ENCODE results near the gene ERGIC3.

ERGIC3 gene

DNA sequence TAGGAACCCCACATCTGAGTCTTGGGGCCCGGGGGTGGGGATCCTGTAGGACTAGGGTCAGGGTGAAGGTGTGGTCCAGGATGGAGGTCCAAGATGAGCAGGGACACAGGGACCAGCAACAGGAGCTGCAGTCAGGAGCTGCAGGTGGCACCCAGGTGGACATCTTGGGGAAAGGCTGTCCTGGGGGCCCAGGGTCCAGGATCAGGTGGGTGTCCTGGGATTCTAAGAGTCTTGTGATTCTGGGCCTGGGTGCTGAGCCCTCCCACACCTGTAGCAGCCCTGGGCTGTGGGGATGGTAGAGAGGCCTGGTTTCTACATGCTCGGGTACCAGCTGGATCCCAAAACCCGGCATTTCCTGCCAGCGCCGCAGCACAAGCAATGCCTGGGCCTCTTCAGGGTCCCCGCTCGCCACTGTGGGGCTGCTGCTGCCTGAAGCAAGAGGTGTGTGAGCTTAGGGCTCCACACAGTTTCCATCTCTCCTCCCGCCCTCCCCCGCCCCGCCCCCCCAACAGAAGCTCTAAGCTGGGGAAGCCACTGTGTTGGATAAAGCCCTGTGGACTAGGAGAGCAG lies 20.7 kb downstream of the ERGIC3 start:
- no peak for DNase-seq

GRCh38 chr20:35563834-35564233 lies 22.0 kb downstream of the ERGIC3 start:
- DNase-seq, result no peak

DNA sequence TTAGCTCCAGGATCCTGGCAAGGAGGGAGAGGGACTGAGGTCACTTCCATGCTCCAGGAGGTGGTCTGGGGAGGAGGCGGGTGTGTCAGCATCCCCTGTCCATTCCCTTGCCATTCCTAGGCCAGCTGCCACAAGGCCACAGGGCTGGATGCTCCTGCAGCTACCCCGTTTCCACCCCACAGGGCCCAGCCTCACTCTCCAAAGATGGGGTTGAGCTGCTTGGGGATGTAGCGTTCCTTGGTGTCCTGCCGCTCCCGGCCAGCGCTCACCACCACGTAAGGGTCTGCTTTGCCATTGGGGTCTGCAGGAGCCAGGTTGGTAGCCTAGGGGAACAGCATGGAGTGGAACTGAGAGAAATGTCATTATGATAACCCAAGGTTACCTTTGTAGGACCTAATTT lies 23.0 kb downstream of the ERGIC3 start:
- no peak for DNase-seq

DNA sequence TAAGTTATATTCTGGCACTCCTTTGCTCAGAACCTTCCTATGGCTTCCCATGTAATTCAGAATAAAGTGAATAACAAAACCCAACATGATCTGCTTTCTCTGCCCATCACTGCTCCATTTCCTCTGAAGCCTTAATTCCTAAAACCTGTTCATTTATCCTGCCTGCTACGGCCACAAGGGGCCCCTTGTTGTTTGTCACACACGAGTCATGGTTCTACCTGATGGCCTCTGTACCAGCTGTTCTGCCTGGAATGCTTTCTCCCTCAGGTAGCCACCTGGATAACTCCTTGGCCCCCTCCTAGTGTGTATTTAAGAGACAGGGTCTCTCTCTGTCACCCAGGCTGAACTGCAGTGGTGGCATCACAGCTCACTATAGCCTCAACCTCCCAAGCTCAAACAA lies 26.8 kb downstream of the ERGIC3 start:
- peak; percentile 62 for DNase-seq

DNA sequence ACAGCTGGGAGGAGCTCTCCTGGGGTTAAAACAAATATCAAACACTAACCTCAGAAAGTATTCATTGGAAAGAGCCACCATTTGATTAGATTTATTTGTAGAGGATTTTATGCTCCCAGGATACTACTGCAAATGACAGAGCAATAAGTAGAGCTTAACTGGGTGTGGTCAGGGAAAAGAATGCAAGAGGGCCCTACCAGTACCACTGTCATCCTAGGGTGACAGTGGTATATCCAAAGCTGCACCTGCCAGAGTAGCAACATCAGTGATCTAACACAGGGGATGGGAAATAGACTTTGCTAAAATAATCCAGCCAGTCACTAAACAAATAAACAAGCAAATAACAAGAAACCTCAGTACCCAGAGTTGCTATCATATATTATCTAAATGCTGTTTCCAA lies 29.7 kb downstream of the ERGIC3 start:
- DNase-seq, result no peak

DNA sequence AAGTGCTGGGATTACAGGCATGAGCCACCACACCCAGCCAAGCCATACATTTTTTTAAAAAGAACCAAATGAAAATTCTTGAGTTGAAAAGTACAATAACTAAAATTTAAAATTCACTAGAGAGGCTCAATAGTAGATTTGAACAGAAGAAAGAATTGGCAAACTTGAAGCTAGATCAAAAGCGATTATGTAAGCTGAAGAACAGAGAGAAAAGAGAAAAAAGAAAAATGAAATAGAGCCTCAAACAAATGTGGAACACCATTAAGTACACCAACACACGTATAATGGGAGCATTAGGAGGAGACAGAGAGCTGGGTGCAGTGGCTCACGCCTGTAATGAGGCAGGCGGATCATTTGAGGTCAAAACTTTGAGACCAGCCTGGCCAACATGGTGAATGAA lies 31.0 kb downstream of the ERGIC3 start:
- DNase-seq, result no peak

GRCh38 chr20:35575958-35576357 lies 34.1 kb downstream of the ERGIC3 start:
- DNase-seq, result no peak

DNA sequence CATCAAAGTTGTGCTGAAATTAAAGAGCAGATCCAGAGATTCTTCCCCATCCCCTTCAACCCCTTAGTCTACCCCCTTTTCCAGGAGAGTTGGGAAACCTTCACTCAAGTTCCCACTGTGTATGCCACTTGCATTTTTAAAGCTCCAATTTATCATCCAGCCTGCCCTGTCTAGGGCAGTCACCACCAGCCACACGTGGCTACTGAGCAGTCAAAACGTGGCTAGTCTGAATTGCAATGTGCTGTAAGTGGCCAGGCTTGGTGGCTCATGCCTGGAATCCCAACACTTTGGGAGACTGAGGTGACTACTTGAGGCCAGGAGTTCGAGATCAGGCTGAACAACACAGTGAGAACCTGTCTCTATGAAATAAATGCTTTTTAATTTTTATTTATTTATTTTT lies 34.9 kb downstream of the ERGIC3 start:
- DNase-seq, result no peak

DNA sequence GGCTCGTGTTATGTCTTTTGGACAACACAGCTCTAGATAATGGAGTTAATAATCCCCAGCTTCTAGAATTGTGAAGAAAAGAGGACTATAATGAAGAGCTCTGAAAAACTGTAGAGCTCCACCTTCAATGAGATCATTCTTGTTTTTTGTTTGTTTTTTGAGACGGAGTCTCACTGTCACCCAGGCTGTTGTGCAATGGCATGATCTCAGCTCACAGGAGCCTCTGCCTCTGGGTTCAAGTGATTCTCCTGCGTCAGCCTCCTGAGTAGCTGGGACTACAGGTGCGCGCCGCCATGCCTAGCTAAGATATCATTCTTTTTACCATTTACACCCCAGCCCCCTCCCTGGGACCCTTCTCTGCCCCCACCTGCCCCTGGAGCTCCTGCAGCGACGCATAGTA lies 36.6 kb downstream of the ERGIC3 start:
- DNase-seq, result no peak

DNA sequence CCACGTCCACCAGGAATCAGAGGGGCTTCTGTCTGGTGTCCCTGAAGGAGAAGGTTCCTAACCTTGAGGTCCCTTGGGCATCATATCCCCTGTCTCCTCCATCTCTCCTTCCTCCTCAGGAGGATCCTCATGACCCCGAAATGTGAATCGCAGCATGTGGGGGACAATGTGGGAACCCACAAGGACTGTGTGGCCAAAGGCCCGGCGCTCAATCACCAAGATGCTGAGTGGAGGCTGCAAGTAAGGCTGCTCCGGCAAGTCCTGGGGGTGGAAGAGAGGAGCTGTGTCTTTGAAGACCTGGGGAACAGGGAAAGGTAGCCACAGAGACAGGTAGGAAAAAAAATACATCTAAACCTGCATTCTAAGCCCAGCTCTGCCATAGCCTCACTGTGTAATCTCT lies 37.3 kb downstream of the ERGIC3 start:
- no peak for DNase-seq

DNA sequence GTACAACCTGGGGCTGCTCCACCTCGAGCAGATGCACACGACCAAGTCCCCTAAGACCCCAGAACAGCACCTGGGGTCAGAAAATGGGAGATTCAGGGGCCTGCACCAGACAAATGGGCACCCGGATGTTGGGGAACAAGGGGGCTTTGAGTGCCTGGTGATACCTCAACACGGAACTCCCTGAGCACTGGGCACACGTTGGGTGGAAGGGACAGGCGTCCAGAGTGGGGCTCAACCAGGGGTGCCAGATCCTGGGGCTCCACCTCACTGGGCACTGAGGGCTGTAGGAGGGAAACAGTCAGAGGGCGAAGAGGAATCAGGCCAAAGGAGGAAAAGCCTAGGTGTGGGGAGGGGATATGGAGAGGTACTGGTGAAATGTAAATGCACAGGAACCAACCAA lies 40.3 kb downstream of the ERGIC3 start:
- DNase-seq, result no peak

DNA sequence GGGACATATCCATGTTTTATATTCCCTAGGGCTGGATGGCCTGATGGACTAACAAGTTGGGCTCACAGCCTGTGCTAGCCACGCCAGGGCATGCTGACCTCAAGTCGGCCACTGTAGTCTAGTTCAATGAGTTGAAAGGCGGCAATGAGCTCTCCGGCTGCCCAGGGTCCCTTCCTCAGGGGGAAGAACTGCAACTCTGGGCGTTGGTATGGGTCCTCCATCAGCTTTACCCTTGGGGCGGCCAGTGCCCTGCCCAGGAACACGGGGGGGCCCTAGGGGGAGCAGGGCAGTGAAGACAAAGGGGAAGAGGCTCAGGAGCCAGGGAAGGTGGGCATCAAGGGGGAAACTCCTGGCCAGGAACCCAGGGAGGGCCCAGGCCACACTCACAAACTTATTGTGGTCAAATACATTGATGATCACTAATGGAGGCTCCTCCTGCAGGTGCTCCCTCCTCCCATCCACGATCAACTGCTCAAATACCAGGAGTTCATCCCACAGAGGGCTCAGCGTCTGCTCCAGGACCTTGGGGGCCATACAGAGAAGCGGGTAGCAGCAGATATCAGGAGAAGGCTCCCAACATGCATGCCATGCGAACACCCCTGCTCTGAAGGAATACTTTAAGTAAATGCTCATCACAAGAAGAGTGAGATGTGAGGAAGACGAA lies 41.0 kb downstream of the ERGIC3 start:
- no peak for DNase-seq

GRCh38 chr20:35583636-35584560 lies 42.0 kb downstream of the ERGIC3 start:
- DNase-seq, result no peak

DNA sequence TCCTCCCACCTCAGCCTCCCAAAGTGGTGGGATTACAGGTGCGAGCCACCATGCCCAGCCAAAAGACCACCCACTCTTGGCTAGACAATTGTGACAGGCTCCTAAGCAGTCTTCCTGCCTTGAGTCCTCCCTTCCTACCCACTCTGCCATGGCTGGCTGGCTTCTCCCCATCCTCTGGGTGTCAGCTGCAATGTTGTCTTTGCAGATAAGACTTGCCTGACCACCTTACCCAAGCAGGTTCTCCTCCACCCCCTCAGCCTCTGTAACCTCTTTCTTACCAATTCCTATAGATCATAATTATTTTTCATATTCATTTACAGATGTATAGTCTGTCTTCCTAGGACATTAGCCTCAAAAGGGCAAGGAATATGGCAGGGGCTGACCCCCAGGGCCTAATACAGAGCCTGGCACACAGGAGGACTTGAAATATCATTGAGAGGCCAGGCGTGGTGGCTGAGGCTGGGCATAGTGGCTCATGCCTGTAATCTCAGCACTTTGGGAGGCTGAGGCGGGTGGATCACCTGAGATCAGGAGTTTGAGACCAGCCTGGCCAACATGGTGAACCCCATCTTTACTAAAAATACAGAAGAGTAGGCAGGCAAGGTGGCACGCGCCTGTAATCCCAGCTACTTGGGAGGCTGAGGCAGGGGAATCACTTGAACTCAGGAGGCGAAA lies 45.0 kb downstream of the ERGIC3 start:
- DNase-seq, result no peak

DNA sequence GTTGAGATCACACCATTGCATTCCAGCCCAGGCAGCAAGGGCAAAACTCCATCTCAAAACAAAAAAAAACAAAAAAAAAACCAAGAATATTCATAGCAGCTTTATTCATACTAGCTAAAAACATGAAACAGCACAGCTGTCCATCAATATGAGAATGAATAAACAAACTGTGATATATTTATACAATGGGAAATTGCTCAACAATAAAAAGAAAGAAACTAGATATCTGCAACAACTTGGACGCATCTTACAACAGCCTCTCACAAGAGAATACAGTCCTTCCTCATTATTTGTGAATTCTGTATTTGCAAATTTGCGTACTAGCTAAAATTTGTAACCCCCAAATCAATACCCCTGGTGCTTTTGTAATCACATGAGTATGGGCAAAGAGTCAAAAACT lies 45.6 kb downstream of the ERGIC3 start:
- DNase-seq, result no peak

DNA sequence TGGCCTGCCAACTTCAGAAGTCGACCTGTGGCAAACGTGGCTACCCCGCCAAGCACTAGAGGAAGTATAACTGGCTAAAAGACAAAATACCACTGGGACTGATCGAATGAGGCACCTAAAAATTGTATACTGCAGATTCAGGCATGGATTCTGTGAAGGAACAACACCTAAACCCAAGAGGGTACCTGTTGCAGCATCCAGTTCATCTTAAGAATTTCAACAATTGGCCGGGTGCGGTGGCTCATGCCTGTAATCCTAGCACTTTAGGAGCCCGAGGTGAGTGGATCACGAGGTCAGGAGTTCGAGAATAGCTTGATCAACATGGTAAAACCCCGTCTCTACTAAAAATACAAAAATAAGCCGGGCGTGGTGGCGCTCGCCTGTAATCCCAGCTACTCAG lies 46.5 kb downstream of the ERGIC3 start:
- no peak for DNase-seq

DNA sequence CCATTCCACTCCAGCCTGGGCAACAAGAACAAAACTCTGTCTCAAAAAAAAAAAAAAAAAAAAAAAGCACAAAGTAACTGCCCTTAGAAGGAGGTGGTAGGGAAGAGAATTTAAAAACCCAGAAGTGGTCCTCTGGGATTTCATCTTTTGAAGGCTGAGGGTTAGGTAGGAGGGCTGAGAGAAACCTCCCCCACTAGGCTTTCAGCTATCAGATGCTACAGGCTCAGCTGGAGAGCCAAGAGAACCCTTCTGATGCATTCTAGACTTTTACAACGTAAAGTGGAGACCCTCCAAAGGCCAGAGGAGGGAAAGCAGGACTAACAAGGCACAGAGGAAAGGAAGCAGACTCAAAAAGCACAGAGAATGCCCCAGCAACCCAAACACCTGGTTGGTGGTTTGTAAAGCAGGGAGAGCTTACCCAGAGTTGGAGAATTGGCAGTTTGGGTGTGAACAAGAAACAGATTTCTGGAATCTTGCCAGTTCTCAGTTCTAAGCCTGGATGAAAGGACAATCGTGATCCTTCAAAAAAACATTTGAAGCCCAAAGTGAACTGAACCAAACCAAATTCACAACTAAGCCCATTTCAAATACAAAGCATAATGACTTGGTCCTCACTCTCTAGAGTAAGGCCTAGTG lies 50.6 kb downstream of the ERGIC3 start:
- DNase-seq, result no peak

DNA sequence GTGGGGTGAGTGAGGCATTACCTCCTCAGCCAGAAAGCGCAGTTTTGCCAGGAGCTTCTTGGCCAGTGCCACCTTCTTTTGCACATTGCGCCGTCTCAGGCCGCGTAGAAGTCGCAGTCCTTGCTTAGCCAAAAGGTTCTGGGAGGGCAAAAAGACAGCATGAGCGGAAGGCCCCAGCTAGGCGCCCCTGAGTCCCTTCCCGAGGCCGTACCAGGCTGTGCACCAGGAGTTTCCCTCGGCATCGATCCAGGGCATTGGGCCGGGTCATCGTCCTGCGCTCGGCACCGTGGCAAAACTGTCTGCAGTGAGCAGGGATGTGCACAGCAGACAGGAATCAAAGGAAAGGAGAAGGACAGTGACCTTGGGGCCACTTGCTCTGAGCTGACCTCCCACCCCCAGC lies 53.6 kb downstream of the ERGIC3 start:
- DNase-seq, result no peak

GRCh38 chr20:35595901-35596300 lies 54.0 kb downstream of the ERGIC3 start:
- no peak for DNase-seq

DNA sequence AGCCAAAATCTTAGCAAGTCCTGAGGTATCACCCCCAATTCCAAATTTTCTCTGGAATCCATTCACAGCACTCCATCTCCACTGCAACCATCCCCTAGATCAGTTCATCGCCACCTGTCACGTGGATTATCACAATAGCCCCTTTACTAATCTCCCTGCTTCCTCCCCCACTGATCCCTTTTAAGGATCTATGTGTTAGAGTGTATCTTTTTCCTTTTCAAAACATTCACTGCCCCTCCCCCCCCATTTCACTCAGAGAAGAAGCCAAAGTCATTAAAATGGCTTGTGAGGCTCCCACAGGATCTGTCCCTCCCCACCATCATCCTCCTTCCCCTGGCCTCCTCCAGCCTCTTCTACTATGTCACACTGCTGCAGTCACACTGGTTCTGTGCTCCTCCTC lies 55.3 kb downstream of the ERGIC3 start:
- no peak for DNase-seq

DNA sequence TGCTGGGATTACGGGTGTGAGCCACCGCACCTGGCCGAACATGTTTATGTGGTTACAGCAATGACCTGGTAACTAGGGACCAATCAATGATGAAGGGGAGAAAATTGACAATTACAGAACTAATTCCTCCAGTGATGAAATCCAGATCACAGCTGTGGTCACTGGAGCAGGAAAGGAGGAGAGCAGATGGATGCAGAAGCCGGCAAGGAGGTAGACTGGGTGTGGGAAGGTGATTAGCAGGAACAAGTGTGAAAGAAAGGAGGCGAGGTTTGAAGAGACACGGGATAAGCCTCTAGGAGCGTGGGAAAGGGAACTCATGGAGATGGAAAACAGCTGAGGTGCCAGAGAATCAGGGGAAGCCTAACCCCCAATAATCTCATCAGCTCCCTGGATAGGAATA lies 56.6 kb downstream of the ERGIC3 start:
- no peak for DNase-seq

DNA sequence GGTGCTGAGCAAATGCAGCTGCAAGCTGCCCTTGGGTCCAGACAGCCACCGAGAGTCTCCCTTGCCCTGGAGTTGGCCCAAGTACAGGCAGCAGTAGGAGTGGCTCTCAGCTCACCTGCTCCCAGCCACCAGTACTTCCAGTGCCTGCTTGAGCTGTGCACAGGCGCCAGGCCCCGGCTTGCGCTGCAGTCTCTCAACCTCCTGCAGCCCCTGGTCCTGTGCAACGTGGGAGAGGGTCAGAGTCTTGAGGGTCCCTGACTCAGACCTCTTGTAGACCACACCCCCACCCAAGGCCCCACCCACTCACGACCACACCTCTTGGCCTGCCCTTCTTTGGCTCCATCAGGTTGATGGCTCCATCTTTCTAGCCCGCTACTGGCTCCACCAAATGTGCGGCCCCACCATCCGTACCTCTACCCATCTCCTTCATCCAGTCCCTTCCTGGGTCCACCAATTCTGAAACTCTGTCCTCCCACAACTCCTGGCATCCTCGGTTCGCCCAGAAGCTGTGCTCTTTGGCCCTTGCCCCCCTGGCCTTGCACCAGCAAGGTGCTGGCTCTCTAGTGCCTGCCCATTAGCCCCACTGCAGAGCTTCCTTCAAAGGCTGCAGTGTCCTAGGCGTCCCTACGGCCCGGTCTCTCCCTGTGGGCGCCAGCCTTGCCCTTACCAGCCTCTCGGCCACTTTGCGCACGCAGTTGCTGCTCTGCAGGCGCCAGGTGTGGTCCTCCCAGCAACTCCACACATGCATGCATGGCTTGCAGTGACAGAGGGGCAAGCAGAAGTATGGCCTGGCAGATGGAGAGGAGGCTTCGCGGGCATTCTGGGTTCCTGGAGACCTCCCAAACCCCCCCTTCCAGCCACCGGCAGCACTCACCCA lies 57.3 kb downstream of the ERGIC3 start:
- DNase-seq, result peak; percentile 51
